ENCODE results near the gene OR5T2.
"Not testable (repeated sequence)": the region's sequence is repeated elsewhere in the genome, so short reads cannot be mapped to it uniquely, and the experiment has no call there.

Gene OR5T2

DNA sequence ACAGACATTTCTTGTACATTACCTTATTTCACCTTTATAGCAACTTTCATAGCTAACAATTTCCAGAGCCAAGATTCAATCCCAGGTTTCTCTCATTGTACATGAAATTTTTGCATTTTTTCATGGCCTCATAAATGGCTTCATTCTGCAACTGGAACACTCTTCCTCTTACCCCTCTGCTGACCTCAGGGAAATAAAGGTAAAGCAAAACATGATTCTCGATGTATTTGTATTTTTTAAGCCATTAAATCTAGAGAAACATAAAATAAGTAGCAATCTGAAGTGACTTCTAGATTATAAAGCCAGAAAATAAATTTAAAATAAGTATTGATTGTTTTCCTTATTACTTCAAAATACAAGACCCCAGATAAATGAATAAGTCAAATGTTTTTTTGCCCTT lies at the start of gene OR5T2:
TSS of gene OR5T2 (minus strand) at position 101 of the 400 bp plus-strand sequence. CDS start 1,193 bp downstream, outside the sequence.
- no peak for DNase-seq

DNA sequence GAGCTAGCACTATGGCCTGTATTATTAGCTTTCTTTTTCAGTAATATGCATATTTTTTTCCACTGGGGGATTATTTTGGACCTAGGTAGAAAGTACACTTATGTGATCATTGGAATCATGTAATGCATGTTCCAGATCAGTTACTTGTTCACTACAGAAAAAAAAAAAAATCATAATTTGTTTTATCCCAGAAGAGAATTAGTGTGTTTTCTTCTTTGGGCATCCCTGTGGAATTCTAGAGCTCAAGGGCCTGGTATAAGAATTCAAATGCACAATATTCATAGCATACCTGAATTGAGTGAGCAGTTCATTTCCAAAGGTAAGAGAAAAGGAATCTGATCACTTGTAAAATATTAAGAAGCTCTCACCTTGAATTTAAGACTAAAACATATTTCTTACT lies 39.8 kb upstream of the OR5T2 start, which contains the start of gene OR5T1:
TSS of gene OR5T1 (plus strand) at position 301 of the 400 bp plus-strand sequence. CDS start 1,485 bp downstream, outside the sequence.
- DNase-seq = no peak

DNA sequence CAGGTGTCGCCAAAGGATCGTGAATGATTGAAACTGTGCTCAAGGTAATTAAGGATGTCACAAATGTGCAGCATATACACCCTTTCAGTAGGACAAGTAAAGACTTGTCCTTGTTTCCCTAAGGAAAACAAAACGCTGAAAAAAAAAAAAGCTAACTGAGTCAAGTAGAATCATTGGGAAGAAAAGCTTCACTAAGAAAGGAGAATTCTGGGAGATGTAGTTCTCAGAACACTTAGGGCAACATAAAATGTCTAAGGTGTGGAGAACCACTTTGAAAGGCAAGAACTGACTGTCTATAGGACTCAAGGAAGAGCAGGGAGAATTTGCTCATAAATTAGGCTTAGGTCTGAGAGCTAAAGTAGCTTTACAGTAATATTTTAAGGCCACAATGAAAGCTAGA lies 37.0 kb upstream of the OR5T2 start:
- no peak for DNase-seq

DNA sequence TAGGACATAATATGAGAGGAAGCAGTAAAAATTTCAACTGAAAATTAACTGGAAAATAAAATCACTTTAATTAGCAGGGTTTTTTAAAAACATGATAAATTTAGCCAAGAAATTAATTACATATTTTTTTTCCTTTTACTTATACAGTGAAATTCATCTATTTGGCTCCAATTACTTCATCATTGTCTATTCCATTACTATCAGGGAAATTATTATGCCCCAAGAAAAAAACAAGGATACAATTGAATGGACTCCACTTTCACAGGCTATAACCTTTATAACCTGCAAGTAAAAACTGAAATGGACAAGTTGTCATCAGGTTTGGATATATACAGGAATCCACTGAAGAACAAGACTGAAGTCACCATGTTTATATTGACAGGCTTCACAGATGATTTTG lies 17.9 kb upstream of the OR5T2 start, which contains the start of gene OR5T3:
TSS of gene OR5T3 (plus strand) at position 301 of the 400 bp plus-strand sequence. CDS start at position 301, 0 bp downstream.
- no peak for DNase-seq

DNA sequence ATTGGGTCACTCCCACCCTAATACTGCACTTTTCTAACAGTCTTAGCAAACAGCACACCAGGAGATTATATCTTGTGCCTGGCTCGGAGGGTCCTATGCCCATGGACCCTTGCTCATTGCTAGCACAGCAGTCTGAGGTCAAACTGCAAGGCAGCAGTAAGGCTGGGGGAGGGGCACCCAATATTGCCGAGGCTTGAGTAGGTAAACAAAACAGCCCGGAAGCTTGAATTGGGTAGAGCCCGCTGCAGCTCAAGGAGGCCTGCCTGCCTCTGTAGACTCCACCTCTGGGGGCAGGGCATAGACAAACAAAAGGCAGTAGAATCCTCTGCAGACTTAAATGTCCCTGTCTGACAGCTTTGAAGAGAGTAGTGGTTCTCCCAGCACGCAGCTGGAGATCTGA lies 14.3 kb downstream of the OR5T2 start:
- not testable (repeated sequence) for DNase-seq

DNA sequence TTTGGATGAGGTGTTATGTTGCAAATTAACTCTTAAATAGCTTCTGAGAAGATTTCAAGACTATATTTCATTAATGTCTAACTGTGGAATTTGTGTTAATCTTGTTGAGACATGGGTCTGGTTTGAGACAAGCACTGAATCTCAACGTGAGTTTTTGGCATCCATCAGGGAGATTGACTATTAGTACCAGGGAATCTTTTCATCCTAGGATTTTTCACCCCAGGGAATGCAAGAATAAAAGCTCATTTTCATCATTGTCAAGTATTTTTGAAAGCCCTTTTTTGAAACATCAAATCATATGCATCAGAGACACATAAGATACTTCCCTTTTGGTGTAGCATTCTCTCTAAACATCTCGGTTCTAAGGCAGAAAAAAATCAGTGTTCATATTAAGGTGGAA lies 19.5 kb downstream of the OR5T2 start:
- DNase-seq = no peak

DNA sequence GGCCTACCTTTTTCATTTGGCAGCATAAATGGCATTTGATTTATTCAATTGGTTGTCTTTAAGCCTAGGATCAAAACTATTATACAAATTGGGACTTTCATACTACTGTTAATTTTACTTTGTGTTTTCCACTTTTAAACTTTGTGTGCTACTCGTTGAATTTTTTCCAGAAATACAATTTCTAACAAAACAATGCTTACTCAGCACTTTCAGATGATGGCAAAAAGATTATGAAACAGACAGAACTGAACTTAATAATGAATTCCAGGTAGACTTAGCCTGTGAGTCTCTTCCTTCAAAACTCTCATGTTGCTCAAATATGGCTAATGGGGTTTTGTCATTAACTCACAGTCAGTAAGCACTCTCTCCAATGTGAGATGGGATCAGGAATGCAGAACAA lies 26.3 kb downstream of the OR5T2 start:
- no peak for DNase-seq

DNA sequence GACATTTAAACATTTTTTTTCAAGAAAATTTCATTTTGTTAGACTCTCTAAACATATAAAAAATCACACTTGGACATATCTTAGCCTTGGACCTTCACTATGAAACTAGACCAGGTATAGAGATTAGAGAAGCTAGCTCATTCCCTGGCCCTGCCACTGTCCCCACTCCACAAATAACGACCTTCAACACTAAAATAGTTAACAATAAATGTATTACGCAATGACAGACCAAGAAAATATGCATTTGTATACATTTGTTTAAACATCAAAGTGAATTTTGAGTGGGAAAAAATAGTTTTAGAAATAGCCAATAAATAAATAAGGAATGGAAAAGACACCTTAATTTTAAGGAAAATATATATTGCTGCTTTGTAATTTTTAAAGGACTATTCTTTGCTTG lies 36.7 kb downstream of the OR5T2 start:
- no peak for DNase-seq

DNA sequence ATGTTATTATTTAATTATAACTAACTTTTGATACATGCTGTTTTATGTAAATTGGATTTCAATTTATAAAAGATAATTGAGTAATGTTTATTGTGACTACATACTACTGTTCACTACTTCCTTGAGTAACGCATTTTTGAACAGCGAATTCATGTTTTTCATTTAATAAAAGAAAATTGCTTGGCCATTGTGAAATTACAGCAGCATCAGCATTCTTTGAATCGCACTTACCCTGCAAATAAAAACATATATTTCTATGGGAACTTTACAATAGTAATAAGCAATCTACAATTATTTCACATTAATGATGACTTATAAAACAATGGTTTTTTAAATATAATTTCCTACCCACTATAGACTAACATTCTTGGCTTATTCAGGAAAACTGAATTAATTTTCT lies 37.4 kb downstream of the OR5T2 start:
- DNase-seq = no peak

DNA sequence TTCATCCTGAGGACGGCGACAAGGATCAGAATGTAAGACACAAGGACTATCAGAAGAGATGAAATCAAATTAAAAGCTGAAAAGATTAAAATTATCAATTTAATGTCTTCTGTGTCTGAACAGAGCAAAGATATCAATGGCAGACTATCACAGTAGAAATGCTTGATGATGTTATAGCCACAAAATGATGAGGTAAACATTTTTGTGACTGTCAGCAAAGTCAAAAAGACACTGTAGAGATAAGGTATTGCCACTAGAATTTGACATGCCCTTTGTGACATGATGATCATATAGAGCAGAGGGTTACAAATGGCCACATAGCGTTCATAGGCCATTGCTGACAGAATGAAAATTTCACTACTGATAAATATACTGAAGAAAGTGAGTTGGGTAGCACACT lies 45.5 kb downstream of the OR5T2 start:
- no peak for DNase-seq

DNA sequence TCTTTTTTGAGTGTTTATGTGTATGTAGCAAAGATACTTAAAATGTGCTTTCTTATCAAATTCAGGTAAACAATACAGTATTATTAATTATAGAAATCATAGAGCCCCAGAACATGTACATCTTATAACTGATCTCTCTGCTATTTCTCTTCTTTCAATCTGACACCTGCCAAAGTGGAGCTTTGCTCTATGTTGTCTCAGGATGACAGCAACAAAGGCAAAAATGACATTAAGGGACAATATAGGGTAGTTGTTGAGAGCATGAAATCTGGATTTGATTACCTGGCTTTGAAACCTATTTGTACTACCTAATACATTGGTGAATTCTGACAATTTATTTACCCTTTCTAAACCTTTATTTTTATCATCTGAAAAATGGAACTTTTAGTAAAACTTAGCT lies 50.6 kb downstream of the OR5T2 start:
- DNase-seq = no peak
